Effector memory CD8-positive, alpha-beta T cell (primary cell): ENCODE results near the gene SNRNP40.

Experiments
- ATAC-seq: fragments of 150-1000 bp; cut with Tn5 transposase; replicated peaks from 2 replicates; pipeline ENCODE4 v1.10.0; 2021; ENCODE audit warnings: mild to moderate bottlenecking, moderate library complexity
- DNase-seq, 3 experiments: peaks; one replicate each; pipeline ENCODE4 v3.0.0; 2021
- H3K27ac Mint-ChIP-seq, 2 donors: one replicate each; pipeline ENCODE4 v1.8.0; 2022; ENCODE audit warnings: mild to moderate bottlenecking in 2 of 2, mixed read lengths in 2 of 2, moderate library complexity in 2 of 2
- H3K27me3 Mint-ChIP-seq, 2 donors: one replicate each; pipeline ENCODE4 v1.8.0; 2022; ENCODE audit warnings: mixed read lengths in 2 of 2
- H3K36me3 Mint-ChIP-seq: one replicate; pipeline ENCODE4 v1.8.0; 2022; ENCODE audit warnings: mild to moderate bottlenecking, moderate library complexity, mixed read lengths; ENCODE audit not compliant: insufficient read depth
- H3K4me1 Mint-ChIP-seq, 2 donors: one replicate each; pipeline ENCODE4 v1.8.0; 2022; ENCODE audit warnings: low read depth in 2 of 2, mixed read lengths in 2 of 2
- H3K4me3 Mint-ChIP-seq, 2 donors: one replicate each; pipeline ENCODE4 v1.8.0; 2022; ENCODE audit warnings: mild to moderate bottlenecking in 2 of 2, mixed read lengths in 2 of 2, moderate library complexity in 2 of 2
- H3K9me3 Mint-ChIP-seq, 2 donors: one replicate each; pipeline ENCODE4 v1.8.0; 2022; ENCODE audit warnings: mixed read lengths in 2 of 2
- total RNA-seq, 9 experiments: gene quantifications; one replicate each; lab custom pipeline; 2026; lab: John Stamatoyannopoulos, UW

The SNRNP40 gene
- 37.9 to 126 (median 70.1) reads per million in 9 experiments for total RNA-seq

- Mint-ChIP-seq H3K27me3 (no peaks in the 10 kb centered on the region), H3K4me1 (peaks cover 20 to 22% of the 10 kb centered on the region in 2 donors), H3K27ac (no peak within 1 kb of the TSS), H3K9me3 (no peaks in the 10 kb centered on the region), H3K36me3 (peaks cover 33% of the 10 kb centered on the region), H3K4me3 (no peak within 1 kb of the TSS)
- DNase-seq (peak; percentile 93 to 94 (median 94)), ATAC-seq (peak; percentile 88)
These were observed at the start of gene SNRNP40, which contains the start of gene ZCCHC17 for GRCh38 chr1:31296486-31297276. Gene SNRNP40, minus strand, starts transcription at chr1:31296788. Its CDS starts 37 bp downstream, at chr1:31296751. Gene ZCCHC17, plus strand, starts transcription at chr1:31297032. Its CDS starts 13,067 bp downstream, at chr1:31310099.

GRCh38 chr1:31345635-31346034, 49.0 kb upstream of the SNRNP40 start:
- H3K4me1 Mint-ChIP-seq: no peaks in the 10 kb centered on the region
- peaks cover 24% of the 10 kb centered on the region for H3K36me3 Mint-ChIP-seq
- no peak for DNase-seq

GRCh38 chr1:31344503-31344902, 47.9 kb upstream of the SNRNP40 start:
- H3K27me3 Mint-ChIP-seq: no peaks in the 10 kb centered on the region
- ATAC-seq (no peak), DNase-seq (no peak)
- H3K27ac Mint-ChIP-seq: no peak overlapping the region
- no peaks in the 10 kb centered on the region for H3K9me3 Mint-ChIP-seq
- H3K4me3 Mint-ChIP-seq: no peak overlapping the region
- H3K4me1 Mint-ChIP-seq: no peaks in the 10 kb centered on the region
- peaks cover 22% of the 10 kb centered on the region for H3K36me3 Mint-ChIP-seq

More at GRCh38 chr1:31345635-31346034, 49.0 kb upstream of the SNRNP40 start:
- ATAC-seq: no peak
- no peak overlapping the region for H3K4me3 Mint-ChIP-seq
- H3K9me3 Mint-ChIP-seq: no peaks in the 10 kb centered on the region
- no peak overlapping the region for H3K27ac Mint-ChIP-seq
- H3K27me3 Mint-ChIP-seq: no peaks in the 10 kb centered on the region

- no peak overlapping the region for H3K4me3 Mint-ChIP-seq
- H3K27ac Mint-ChIP-seq: no peak overlapping the region
- no peaks in the 10 kb centered on the region for H3K9me3 Mint-ChIP-seq
- peaks cover 29% of the 10 kb centered on the region for H3K36me3 Mint-ChIP-seq
- H3K4me1 Mint-ChIP-seq: peaks cover 0 to 4% of the 10 kb centered on the region in 2 donors
- H3K27me3 Mint-ChIP-seq: no peaks in the 10 kb centered on the region
- ATAC-seq (no peak), DNase-seq (no peak)
These were observed 40.3 kb upstream of the SNRNP40 start for GRCh38 chr1:31336687-31337467.

GRCh38 chr1:31335007-31335406, 38.4 kb upstream of the SNRNP40 start:
- DNase-seq (no peak), ATAC-seq (no peak)
- H3K4me1 Mint-ChIP-seq: peaks cover 0 to 4% of the 10 kb centered on the region in 2 donors
- no peaks in the 10 kb centered on the region for H3K9me3 Mint-ChIP-seq
- H3K4me3 Mint-ChIP-seq: no peak overlapping the region
- H3K36me3 Mint-ChIP-seq: peaks cover 31% of the 10 kb centered on the region
- no peaks in the 10 kb centered on the region for H3K27me3 Mint-ChIP-seq
- H3K27ac Mint-ChIP-seq: peak overlapping the region in 1 of 2 donors; percentile 31

DNA sequence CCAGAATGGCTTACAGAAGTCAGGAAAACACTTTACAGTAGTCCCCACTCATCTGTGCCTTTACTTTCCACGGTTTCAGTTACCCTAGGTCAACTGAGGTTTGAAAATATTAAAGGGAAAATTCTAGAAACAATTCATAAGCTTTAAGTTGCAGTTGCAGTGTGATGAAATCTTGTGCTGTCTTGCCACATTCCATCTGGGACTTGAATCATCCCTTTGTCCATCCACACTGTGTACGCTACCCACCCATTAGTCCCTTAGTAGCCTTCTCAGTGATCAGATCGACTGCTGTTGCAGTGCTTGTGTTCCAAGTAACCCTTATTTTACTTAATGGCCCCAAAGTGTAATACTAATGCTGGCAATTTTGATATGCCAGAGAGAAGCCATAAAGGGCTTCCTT, 30.8 kb upstream of the SNRNP40 start:
- H3K27ac Mint-ChIP-seq: no peak overlapping the region
- H3K4me3 Mint-ChIP-seq: no peak overlapping the region
- no peaks in the 10 kb centered on the region for H3K4me1 Mint-ChIP-seq
- no peak for DNase-seq
- no peaks in the 10 kb centered on the region for H3K27me3 Mint-ChIP-seq
- ATAC-seq: no peak
- H3K36me3 Mint-ChIP-seq: peaks cover 15% of the 10 kb centered on the region
- H3K9me3 Mint-ChIP-seq: no peaks in the 10 kb centered on the region

DNA sequence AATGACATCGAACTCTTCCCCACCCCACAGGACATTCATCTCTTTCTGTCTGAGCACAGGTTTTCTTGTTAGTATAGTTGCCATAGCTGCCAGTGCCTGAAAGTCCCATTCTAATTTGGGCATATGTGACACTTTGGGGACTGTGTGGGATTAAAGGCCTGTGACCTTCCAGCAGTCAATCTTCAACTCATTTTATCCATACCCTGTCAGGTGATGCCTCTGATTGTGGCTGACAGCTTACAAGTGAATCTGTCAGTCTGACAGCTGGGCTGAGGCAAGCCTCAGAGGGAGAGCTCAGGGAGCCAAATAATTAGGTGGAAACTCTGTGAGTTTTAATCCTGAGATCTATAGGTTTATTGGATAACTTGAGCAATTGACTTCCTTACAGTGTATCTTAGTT, 29.9 kb upstream of the SNRNP40 start:
- peaks cover 11% of the 10 kb centered on the region for H3K36me3 Mint-ChIP-seq
- H3K27ac Mint-ChIP-seq: no peak overlapping the region
- no peaks in the 10 kb centered on the region for H3K4me1 Mint-ChIP-seq
- H3K9me3 Mint-ChIP-seq: no peaks in the 10 kb centered on the region
- H3K27me3 Mint-ChIP-seq: no peaks in the 10 kb centered on the region
- H3K4me3 Mint-ChIP-seq: no peak overlapping the region
- DNase-seq (no peak), ATAC-seq (no peak)

DNA sequence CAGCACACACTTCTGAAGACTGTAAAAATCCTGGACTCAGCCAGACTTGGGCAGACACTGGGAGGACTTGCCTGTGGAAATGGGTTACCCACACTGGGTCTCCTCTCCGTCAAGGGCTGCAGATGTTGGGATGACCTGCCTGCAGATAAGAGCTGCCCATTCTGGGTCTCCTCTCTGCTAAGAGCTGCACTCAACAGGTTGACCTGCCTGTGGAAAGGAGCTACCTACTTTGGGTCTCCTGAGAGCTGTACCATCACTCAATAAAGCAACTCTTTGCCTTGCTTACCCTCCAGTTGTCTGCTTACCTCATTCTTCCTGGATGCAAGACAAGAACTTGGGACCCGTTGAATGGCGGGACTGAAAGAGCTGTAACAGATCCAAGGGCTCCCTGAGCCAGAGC, 28.4 kb upstream of the SNRNP40 start:
- H3K4me1 Mint-ChIP-seq: no peaks in the 10 kb centered on the region

GRCh38 chr1:31324093-31324492, 27.5 kb upstream of the SNRNP40 start:
- H3K4me3 Mint-ChIP-seq: no peak overlapping the region
- H3K4me1 Mint-ChIP-seq: no peaks in the 10 kb centered on the region
- H3K9me3 Mint-ChIP-seq: no peaks in the 10 kb centered on the region
- peaks cover 22% of the 10 kb centered on the region for H3K36me3 Mint-ChIP-seq
- ATAC-seq (no peak), DNase-seq (no peak)
- H3K27me3 Mint-ChIP-seq: no peaks in the 10 kb centered on the region
- H3K27ac Mint-ChIP-seq: no peak overlapping the region

More for the DNA sequence above, 28.4 kb upstream of the SNRNP40 start:
- Mint-ChIP-seq H3K27me3 (no peaks in the 10 kb centered on the region), H3K27ac (no peak overlapping the region), H3K9me3 (no peaks in the 10 kb centered on the region), H3K4me3 (no peak overlapping the region), H3K36me3 (peaks cover 17% of the 10 kb centered on the region)
- no peak for ATAC-seq
- DNase-seq: no peak

DNA sequence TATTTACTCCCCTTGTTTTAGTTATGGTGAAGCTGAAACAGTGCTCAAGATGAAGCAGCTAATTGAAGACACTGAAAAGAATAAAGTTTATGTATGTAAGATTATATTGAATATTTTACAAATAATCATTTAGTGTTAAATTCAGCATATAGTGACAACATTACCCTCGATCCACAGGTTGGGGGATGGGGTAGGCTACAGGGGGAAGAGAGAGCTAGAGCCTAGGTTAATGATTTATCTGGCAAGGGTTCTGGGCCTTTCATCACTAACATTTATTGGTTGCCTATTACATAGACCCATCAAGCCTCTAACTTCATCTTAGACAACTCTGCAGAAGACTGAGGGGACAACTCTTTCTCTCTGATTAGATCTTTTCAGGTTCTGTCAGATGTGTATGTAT, 21.6 kb upstream of the SNRNP40 start:
- no peaks in the 10 kb centered on the region for H3K27me3 Mint-ChIP-seq
- no peak overlapping the region for H3K4me3 Mint-ChIP-seq
- ATAC-seq (no peak), DNase-seq (no peak)
- no peaks in the 10 kb centered on the region for H3K9me3 Mint-ChIP-seq
- no peaks in the 10 kb centered on the region for H3K4me1 Mint-ChIP-seq
- H3K36me3 Mint-ChIP-seq: peaks cover 33% of the 10 kb centered on the region
- H3K27ac Mint-ChIP-seq: no peak overlapping the region

DNA sequence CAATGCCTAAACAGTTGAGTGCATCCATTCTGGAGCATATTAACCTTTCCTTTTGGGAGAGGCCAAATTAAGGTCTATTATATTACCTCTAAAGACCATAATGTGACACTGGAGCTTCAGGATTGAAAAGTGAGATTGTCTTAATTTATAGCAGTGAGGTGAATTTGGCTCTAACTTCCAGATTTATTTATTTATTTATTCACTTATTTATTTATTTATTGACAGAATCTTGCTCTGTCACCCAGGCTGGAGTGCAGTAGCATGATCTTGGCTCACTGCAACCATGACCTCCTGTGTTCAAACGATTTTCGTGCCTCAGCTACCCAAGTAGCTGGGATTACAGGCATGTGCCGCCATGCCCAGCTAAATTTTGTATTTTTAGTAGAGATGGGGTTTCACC, 19.3 kb upstream of the SNRNP40 start:
- Mint-ChIP-seq H3K4me3 (no peak overlapping the region), H3K9me3 (no peaks in the 10 kb centered on the region), H3K27ac (no peak overlapping the region), H3K27me3 (no peaks in the 10 kb centered on the region), H3K4me1 (no peaks in the 10 kb centered on the region), H3K36me3 (peaks cover 41% of the 10 kb centered on the region)
- ATAC-seq (no peak), DNase-seq (no peak)

- no peaks in the 10 kb centered on the region for H3K27me3 Mint-ChIP-seq
- DNase-seq (no peak), ATAC-seq (no peak)
- H3K27ac Mint-ChIP-seq: peak overlapping the region in 1 of 2 donors; percentile 60
- H3K4me1 Mint-ChIP-seq: peaks cover 8 to 9% of the 10 kb centered on the region in 2 donors
- H3K36me3 Mint-ChIP-seq: peaks cover 27% of the 10 kb centered on the region
- H3K9me3 Mint-ChIP-seq: no peaks in the 10 kb centered on the region
- no peak overlapping the region for H3K4me3 Mint-ChIP-seq
These were observed 13.6 kb upstream of the SNRNP40 start for GRCh38 chr1:31310198-31310597.

- ATAC-seq: no peak
- Mint-ChIP-seq H3K27ac (peak overlapping the region in 1 of 2 donors; percentile 30), H3K4me3 (no peak overlapping the region), H3K27me3 (no peaks in the 10 kb centered on the region), H3K9me3 (no peaks in the 10 kb centered on the region), H3K36me3 (peaks cover 21% of the 10 kb centered on the region), H3K4me1 (peaks cover 8 to 19% of the 10 kb centered on the region in 2 donors)
- DNase-seq: no peak
These were observed 11.4 kb upstream of the SNRNP40 start for GRCh38 chr1:31308036-31308435.
